Neural cell (in vitro differentiated cells): ENCODE data around the gene MRNIP.

Experiments used
- EP300 ChIP-seq: fragments of 450-650 bp; conservative IDR thresholded peaks from 2 replicates; pipeline ENCODE4 v1.6.1; 2014; ENCODE audit warnings: antibody characterized with exemption, mild to moderate bottlenecking, moderate library complexity; ENCODE audit not compliant: poor library complexity, severe bottlenecking
- MXI1 ChIP-seq: fragments of 450-650 bp; conservative IDR thresholded peaks from 2 replicates; pipeline ENCODE4 v1.6.1; 2014; ENCODE audit warnings: antibody characterized with exemption, mild to moderate bottlenecking; ENCODE audit not compliant: poor library complexity, severe bottlenecking
- RAD21 ChIP-seq: fragments of 450-650 bp; conservative IDR thresholded peaks from 2 replicates; pipeline ENCODE4 v1.6.1; 2014; ENCODE audit warnings: antibody characterized with exemption, mild to moderate bottlenecking, moderate library complexity
- TF ChIP-seq, protein P1 (sequence below): fragments of 450-650 bp; IDR thresholded peaks from 2 replicates; pipeline ENCODE4 v1.5.1; 2014; ENCODE audit warnings: antibody characterized with exemption, mild to moderate bottlenecking, moderate library complexity; ENCODE audit not compliant: poor library complexity, severe bottlenecking

DNA sequence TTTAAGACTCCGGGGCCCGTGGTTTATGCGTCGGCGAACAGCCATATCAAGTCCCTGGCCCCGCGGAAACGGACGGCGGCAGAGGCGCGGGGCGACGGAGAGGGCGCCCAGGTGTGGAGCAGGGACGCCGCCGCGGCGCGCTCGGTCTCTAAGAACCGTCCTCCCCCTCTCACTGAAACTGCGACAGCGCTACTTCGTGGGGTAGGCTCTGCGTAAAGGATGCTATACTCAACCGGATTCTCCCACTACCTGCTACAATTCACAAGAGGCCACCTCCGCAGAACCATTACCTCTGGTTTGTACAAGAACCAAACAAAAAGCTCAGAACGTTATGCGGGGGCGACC lies 404 bp downstream of the MRNIP start:
- TF ChIP-seq RAD21 (no peak), MXI1 (no peak), EP300 (no peak)
- TF ChIP-seq, protein P1, sequence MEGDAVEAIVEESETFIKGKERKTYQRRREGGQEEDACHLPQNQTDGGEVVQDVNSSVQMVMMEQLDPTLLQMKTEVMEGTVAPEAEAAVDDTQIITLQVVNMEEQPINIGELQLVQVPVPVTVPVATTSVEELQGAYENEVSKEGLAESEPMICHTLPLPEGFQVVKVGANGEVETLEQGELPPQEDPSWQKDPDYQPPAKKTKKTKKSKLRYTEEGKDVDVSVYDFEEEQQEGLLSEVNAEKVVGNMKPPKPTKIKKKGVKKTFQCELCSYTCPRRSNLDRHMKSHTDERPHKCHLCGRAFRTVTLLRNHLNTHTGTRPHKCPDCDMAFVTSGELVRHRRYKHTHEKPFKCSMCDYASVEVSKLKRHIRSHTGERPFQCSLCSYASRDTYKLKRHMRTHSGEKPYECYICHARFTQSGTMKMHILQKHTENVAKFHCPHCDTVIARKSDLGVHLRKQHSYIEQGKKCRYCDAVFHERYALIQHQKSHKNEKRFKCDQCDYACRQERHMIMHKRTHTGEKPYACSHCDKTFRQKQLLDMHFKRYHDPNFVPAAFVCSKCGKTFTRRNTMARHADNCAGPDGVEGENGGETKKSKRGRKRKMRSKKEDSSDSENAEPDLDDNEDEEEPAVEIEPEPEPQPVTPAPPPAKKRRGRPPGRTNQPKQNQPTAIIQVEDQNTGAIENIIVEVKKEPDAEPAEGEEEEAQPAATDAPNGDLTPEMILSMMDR = no peak
